ENCODE data around the gene APOO. TPM values are rescaled to one million over a fixed set of nuclear protein-coding genes. Genes with fewer than 3 reads are reported as not detected.
"Not testable (repeated sequence)": the region's sequence is repeated elsewhere in the genome, so short reads cannot be mapped to it uniquely, and the experiment has no call there.

The APOO gene
- total RNA-seq, 3 donors from 2014 or later (not counting 1 experiment from before 2014, with no cell fraction given), result 8.8 to 13.0 (median 10.0) TPM

DNA sequence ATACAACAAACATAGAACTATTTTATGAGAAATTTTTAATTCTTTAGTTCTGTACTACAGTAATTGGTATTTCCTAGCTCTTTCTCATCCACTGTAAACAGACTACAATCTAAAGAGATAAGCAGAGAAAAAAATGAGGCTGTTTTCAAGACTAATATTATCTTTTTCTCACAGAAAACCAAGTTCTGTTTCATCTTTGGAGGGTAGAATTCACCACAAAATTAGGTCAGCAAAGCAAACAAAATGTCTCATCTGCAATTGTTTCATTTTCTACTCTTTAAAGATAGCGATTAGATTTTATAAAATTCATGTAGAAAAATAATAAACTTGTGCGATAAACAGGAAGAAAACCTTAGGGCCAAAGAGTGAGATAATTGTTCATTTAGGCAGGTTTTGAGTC lies 10.8 kb downstream of the APOO start:
- Histone ChIP-seq H3K36me3 (ENCODE audit: control insufficient read depth, insufficient read depth, low read length) (no peaks in the 10 kb centered on the region), H3K4me3 (ENCODE audit: low read length) (no peak overlapping the region), H3K27me3 (ENCODE audit: control insufficient read depth, insufficient read depth, low read length) (no peaks in the 10 kb centered on the region), H3K27ac (ENCODE audit: low read length) (no peak overlapping the region), H3K4me1 (ENCODE audit: control insufficient read depth, insufficient read depth, low read length) (peaks cover 2% of the 10 kb centered on the region), H3K9me3 (ENCODE audit: control insufficient read depth, insufficient read depth, low read length) (no peaks in the 10 kb centered on the region)
- no peak overlapping the region for H3K27ac Mint-ChIP-seq
- H3K4me1 Mint-ChIP-seq, result no peaks in the 10 kb centered on the region
- no peak overlapping the region for H3K4me3 Mint-ChIP-seq
- DNase-seq (no peak), ATAC-seq (no peak)
- H3K9me3 Mint-ChIP-seq, result no peaks in the 10 kb centered on the region
- no peaks in the 10 kb centered on the region for H3K27me3 Mint-ChIP-seq (ENCODE audit: low read depth in 2 of 2)
- intact Hi-C loops (cut with micrococcal nuclease), result no loop called here
- no peaks in the 10 kb centered on the region for H3K36me3 Mint-ChIP-seq
- no CpG with 5 or more reads among the region's 2 CpGs for WGBS (ENCODE audit: insufficient coverage)
- no peak for TF ChIP-seq CTCF (IDR thresholded peaks at IDR 0.05)

DNA sequence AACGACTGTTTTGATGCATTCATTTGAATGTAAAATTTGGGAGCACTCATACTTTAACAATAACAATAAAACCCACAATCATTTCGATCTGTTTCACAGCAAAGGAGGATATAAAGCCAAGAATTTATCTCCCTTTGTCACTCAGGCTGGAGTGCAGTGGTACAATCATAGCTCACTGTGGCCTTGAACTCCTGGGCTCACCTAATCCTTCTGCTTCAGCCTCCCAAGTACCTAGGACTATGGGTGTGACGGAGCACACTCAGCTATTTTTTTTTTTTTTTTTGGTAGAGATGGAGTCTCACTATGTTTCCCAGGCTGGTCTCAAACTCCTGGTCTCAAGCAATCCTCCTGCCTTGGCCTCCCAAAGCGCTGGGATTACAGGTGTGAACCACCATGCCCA lies 11.2 kb downstream of the APOO start:
- H3K27ac Mint-ChIP-seq; H3K4me3 Mint-ChIP-seq; intact Hi-C loops (cut with micrococcal nuclease); H3K4me3 ChIP-seq (ENCODE audit: low read length); H3K4me1 ChIP-seq (ENCODE audit: control insufficient read depth, insufficient read depth, low read length); H3K27me3 Mint-ChIP-seq (ENCODE audit: low read depth in 2 of 2); H3K27ac ChIP-seq (ENCODE audit: low read length); H3K9me3 Mint-ChIP-seq; H3K36me3 ChIP-seq (ENCODE audit: control insufficient read depth, insufficient read depth, low read length); H3K9me3 ChIP-seq (ENCODE audit: control insufficient read depth, insufficient read depth, low read length); H3K4me1 Mint-ChIP-seq; H3K36me3 Mint-ChIP-seq; DNase-seq; H3K27me3 ChIP-seq (ENCODE audit: control insufficient read depth, insufficient read depth, low read length); ATAC-seq: not testable (repeated sequence)
- WGBS (ENCODE audit: insufficient coverage), result 83% methylated on average over 2 of the region's 4 CpGs

DNA sequence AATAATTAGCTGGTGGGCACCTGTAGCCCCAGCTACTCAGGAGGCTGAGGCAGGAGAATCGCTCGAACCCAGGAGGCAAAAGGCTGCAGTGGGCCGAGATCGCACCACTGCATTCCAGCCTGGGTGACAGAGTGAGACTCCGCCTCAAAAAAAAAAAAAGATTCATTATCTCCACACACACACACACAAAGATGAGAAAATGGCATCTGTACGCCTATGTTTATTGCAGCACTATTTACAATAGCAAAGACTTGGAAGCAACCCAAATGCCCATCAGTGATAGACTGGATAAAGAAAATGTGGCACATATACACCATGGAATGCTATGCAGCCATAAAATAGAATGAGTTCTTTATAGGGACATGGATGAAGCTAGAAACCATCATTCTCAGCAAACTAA lies 12.7 kb downstream of the APOO start:
- H3K4me3 Mint-ChIP-seq; DNase-seq; H3K27me3 Mint-ChIP-seq (ENCODE audit: low read depth in 2 of 2); H3K4me1 ChIP-seq (ENCODE audit: control insufficient read depth, insufficient read depth, low read length); H3K36me3 Mint-ChIP-seq; H3K9me3 ChIP-seq (ENCODE audit: control insufficient read depth, insufficient read depth, low read length); intact Hi-C loops (cut with micrococcal nuclease); H3K4me3 ChIP-seq (ENCODE audit: low read length); H3K27me3 ChIP-seq (ENCODE audit: control insufficient read depth, insufficient read depth, low read length); H3K9me3 Mint-ChIP-seq; H3K4me1 Mint-ChIP-seq; H3K27ac Mint-ChIP-seq; H3K27ac ChIP-seq (ENCODE audit: low read length); H3K36me3 ChIP-seq (ENCODE audit: control insufficient read depth, insufficient read depth, low read length); ATAC-seq: not testable (repeated sequence)
- WGBS (ENCODE audit: insufficient coverage), result 98% methylated on average over 5 of the region's 6 CpGs

GRCh38 chrX:23890933-23891332 lies 16.8 kb downstream of the APOO start:
- H3K4me3 Mint-ChIP-seq, result no peak overlapping the region
- H3K4me1 Mint-ChIP-seq, result peaks cover 8 to 9% of the 10 kb centered on the region in 2 donors
- 100% methylated on average over 4 of the region's 4 CpGs for WGBS (ENCODE audit: insufficient coverage)
- intact Hi-C loops (cut with micrococcal nuclease), result no loop called here
- no peak for DNase-seq
- H3K36me3 Mint-ChIP-seq, result no peaks in the 10 kb centered on the region
- Histone ChIP-seq H3K27ac (ENCODE audit: low read length) (no peak overlapping the region), H3K9me3 (ENCODE audit: control insufficient read depth, insufficient read depth, low read length) (no peaks in the 10 kb centered on the region), H3K36me3 (ENCODE audit: control insufficient read depth, insufficient read depth, low read length) (no peaks in the 10 kb centered on the region), H3K4me3 (ENCODE audit: low read length) (no peak overlapping the region), H3K4me1 (ENCODE audit: control insufficient read depth, insufficient read depth, low read length) (no peaks in the 10 kb centered on the region), H3K27me3 (ENCODE audit: control insufficient read depth, insufficient read depth, low read length) (no peaks in the 10 kb centered on the region)
- H3K27ac Mint-ChIP-seq, result no peak overlapping the region
- TF ChIP-seq CTCF (IDR thresholded peaks at IDR 0.05), result no peak
- ATAC-seq, result no peak
- no peaks in the 10 kb centered on the region for H3K9me3 Mint-ChIP-seq
- no peaks in the 10 kb centered on the region for H3K27me3 Mint-ChIP-seq (ENCODE audit: low read depth in 2 of 2)
